Cardiac fibroblast (primary cell): ENCODE results near the gene CAPN15.
A peak's percentile ranks its signal among the peaks of the same experiment; 100 is the strongest.

Experiments used
- DNase-seq, 2 donors: peaks; one replicate each; pipeline versions ENCODE4 v3.0.0 to v3.0.0-alpha.2; 2010; ENCODE audit warnings: low read depth in 2 of 2
- H3K4me3 ChIP-seq, 2 donors: replicated peaks in 1 of 2; 1 replicate in 1 of 2; 2 replicates in 1 of 2; pipeline ENCODE4 v1.5.1; 2011; ENCODE audit warnings: low read depth in 2 of 2, low read length in 2 of 2, mild to moderate bottlenecking in 2 of 2, moderate library complexity in 1 of 2
- TF ChIP-seq, protein P1 (sequence below): IDR thresholded peaks from one replicate; pipeline ENCODE4 v1.5.1; 2011; ENCODE audit warnings: low read depth, mild to moderate bottlenecking, low read length, inconsistent platforms

The CAPN15 gene

DNA sequence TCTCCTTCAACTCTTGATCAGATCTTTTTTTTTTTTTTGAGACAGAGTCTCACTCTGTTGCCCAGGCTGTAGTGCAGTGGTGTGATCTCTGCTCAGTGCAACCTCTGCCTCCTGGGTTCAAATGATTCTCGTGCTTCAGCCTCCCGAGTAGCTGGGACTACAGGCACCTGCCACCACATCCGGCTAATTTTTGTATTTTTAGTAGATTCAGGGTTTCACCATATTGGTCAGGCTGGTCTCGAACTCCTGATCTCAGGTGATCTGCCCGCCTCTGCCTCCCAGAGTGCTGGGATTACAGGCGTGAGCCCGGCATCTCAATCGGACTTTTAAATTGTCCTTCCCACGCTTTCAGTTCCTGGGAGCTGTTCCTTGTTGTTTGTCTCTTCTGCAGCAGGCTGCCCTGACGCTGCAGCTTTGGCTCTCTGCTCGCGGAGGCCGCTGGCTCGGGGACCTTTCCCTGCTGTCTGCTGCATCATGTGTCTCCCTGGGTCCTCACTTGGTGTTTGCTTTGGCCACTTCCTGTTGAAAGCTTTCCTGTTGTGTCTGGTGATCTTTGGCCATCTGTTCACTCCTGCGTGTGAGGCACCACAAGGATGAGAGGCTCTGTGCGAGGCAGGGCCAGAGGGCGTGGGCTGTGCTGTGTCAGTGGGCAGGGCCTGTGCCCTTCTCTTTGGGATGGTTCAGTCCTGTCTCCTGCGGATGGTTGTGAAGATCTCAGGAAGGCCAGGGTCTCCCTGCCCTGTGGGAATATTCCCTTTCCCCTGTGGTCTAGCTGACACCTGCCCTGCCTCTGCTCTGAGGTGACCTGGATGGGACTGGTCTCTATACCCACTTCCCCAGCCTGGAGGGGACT, 18.4 kb upstream of the CAPN15 start:
- peak; percentile 21 to 31 for DNase-seq
- no peak overlapping the region for H3K4me3 ChIP-seq
- TF ChIP-seq, protein P1, sequence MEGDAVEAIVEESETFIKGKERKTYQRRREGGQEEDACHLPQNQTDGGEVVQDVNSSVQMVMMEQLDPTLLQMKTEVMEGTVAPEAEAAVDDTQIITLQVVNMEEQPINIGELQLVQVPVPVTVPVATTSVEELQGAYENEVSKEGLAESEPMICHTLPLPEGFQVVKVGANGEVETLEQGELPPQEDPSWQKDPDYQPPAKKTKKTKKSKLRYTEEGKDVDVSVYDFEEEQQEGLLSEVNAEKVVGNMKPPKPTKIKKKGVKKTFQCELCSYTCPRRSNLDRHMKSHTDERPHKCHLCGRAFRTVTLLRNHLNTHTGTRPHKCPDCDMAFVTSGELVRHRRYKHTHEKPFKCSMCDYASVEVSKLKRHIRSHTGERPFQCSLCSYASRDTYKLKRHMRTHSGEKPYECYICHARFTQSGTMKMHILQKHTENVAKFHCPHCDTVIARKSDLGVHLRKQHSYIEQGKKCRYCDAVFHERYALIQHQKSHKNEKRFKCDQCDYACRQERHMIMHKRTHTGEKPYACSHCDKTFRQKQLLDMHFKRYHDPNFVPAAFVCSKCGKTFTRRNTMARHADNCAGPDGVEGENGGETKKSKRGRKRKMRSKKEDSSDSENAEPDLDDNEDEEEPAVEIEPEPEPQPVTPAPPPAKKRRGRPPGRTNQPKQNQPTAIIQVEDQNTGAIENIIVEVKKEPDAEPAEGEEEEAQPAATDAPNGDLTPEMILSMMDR, result no peak

DNA sequence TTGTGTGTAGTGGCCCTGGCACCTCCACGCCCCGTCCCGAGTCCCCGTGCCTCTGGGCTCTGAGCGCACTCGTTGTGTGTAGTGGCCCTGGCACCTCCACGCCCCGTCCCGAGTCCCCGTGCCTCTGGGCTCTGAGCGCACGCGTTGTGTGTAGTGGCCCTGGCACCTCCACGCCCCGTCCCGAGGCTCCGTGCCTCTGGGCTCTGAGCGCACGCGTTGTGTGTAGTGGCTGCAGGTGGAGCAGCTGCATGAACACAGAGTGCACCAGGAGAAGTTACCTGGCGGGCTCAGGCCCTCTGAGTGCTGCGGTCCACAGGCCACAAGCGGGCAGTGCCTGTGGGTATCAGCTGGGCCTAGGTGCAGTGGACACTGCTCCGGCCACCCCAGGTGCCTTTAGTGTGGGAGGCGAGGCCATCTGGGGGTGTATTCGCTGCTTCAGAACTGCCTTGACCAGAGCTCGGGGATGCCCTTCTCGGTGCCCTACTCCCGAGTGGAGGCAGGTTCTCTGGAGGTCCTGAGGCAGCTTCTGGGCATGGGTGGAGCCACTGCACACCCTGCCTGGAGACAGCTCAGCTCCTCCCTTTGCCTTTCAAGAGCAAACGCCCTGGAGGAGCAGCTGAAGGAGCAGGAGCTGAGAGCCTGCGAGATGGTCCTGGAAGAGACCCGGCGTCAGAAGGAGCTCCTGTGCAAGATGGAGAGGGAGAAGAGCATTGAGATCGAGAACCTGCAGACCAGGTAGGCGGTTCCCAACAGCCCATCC, 17.3 kb upstream of the CAPN15 start:
- TF ChIP-seq, protein P1, result no peak
- no peak overlapping the region for H3K4me3 ChIP-seq
- no peak for DNase-seq

DNA sequence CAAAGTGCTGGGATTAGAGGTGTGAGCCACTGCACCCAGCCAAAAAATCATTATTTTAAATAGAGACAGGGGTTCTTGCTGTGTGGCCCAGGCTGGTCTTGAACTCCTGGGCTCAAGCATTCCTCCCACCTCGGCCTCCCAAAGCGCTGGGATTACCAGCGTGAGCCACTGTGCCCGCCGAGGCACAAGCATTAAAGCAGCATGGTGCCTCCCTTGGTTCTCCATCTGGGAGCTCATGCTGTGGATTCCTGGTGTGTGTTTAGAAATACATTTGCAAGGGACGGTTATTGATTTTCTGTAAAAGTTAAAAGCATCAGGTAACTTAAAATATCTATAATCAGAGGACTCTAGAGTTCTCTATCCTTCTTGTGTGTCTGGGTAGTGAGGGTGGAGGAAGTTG, 14.7 kb upstream of the CAPN15 start:
- no peak for DNase-seq
- no peak overlapping the region for H3K4me3 ChIP-seq
- TF ChIP-seq, protein P1, result no peak

DNA sequence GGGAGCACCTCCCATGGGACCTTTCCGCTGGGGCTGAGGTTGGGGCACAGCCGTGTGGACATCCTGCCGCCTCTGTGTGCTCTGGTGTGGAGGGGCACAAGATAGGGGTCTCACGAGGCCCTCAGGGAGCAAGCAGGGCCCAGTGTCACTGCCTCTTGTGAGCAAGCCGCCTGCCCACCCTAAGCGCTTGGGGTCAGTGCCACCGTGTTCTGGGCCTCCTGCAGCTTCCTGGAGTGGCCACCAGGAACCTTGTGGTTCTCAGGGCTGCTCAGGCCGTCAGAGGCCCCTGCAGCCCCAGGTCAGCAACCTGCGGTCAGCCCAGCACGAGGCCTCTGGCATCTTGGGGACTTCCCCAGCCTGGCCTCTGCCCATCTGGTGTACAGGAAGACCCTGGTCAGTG, 13.6 kb upstream of the CAPN15 start:
- no peak overlapping the region for H3K4me3 ChIP-seq
- TF ChIP-seq, protein P1, result no peak
- no peak for DNase-seq

DNA sequence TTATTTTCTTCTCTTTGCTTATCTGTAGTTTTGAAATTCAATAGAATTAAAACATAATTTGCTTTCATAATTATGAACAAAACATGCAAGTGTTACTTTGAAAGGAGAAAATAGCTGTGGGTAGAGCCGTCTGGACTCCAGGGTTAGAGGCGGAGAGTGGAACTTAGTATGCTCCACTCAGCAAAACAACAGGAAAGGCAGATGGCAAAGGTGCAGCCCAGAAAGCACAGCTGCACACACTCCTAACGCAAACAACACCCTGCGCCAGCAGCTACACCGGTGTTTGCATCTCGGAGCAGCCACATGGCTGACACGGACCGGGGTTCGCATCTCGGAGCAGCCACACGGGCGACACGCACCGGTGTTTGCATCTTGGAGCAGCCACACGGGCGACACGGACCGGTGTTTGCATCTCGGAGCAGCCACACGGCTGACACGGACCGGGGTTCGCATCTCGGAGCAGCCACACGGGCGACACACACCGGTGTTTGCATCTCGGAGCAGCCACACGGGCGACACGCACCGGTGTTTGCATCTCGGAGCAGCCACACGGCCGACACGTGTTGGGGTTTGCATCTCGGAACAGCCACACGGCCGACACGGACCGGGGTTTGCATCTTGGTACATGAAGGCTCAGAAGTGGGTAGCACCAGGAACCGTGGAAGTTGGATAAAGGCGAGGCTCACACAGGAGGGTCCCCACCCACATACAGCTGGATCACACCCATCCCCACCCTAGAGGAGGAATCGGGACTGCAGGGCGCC, 12.2 kb upstream of the CAPN15 start:
- no peak for DNase-seq
- no peak overlapping the region for H3K4me3 ChIP-seq
- TF ChIP-seq, protein P1, result no peak

DNA sequence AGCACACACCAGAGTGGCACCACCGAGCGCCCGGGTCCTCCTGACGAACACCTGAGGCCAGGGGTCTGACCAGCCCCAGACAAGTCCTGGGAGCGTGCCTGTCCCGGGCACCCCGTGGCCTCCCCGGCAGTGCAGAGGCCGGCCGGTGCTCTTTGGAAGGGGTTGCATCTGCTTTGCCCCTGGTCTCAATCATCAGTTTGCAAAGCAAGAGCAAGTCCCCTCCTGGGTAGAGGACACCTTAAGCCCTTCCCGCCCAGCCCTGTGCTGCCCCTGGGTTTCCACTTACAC, 11.6 kb upstream of the CAPN15 start:
- TF ChIP-seq, protein P1, result no peak
- no peak for DNase-seq
- no peak overlapping the region for H3K4me3 ChIP-seq
